ENCODE data around the gene BMPR1B.

DNA sequence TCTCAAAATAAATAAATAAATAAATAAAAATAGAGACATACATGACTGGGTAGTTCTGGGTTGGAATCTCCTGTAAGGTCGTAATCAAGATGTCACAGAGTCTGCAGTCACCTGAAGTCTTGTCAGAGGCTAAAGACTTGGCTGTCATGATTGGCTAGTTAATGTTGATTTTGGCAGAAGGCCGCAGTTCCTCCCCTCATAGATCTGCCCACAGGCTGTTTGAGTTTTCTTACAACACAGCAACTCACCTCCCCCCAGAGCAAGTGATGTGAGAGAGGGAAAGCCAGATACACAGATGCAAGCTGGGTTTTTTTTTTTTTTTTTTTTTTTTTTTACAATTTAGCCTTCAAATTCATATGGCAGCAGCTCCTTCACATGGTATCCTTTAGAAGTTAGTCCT is 36.4 kb upstream of the BMPR1B start:
- TF ChIP-seq, protein P1, sequence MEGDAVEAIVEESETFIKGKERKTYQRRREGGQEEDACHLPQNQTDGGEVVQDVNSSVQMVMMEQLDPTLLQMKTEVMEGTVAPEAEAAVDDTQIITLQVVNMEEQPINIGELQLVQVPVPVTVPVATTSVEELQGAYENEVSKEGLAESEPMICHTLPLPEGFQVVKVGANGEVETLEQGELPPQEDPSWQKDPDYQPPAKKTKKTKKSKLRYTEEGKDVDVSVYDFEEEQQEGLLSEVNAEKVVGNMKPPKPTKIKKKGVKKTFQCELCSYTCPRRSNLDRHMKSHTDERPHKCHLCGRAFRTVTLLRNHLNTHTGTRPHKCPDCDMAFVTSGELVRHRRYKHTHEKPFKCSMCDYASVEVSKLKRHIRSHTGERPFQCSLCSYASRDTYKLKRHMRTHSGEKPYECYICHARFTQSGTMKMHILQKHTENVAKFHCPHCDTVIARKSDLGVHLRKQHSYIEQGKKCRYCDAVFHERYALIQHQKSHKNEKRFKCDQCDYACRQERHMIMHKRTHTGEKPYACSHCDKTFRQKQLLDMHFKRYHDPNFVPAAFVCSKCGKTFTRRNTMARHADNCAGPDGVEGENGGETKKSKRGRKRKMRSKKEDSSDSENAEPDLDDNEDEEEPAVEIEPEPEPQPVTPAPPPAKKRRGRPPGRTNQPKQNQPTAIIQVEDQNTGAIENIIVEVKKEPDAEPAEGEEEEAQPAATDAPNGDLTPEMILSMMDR (IDR thresholded peaks at IDR 0.05) = no peak
- no peak for TF ChIP-seq EZH2 (IDR thresholded peaks at IDR 0.05; ENCODE audit: borderline replicate concordance, insufficient read depth, low read depth, low read length, poor library complexity, severe bottlenecking)
